AG09319 (cell line): ENCODE measurements around the gene MAMDC2.

Experiments used
- DNase-seq: peaks from one replicate; pipeline ENCODE4 v3.0.0-alpha.2; 2010; ENCODE audit warnings: low read depth; ENCODE audit errors: extremely low read depth
- CTCF ChIP-seq: IDR thresholded peaks from 2 replicates; pipeline ENCODE4 v1.5.1; 2011; ENCODE audit warnings: low read depth, mild to moderate bottlenecking, inconsistent platforms, low read length, moderate library complexity

MAMDC2 gene

GRCh38 chr9:70006306-70006705, 37.3 kb upstream of the MAMDC2 start:
- TF ChIP-seq CTCF = no peak
- no peak for DNase-seq

- TF ChIP-seq CTCF = no peak
- no peak for DNase-seq
Observed at GRCh38 chr9:70007831-70008230, 35.8 kb upstream of the MAMDC2 start.

GRCh38 chr9:70010015-70010414, 33.6 kb upstream of the MAMDC2 start:
- no peak for TF ChIP-seq CTCF

GRCh38 chr9:70011366-70011765, 32.3 kb upstream of the MAMDC2 start:
- TF ChIP-seq CTCF = no peak
- no peak for DNase-seq

More at GRCh38 chr9:70010015-70010414, 33.6 kb upstream of the MAMDC2 start:
- DNase-seq = no peak

GRCh38 chr9:70012569-70012968, 31.1 kb upstream of the MAMDC2 start:
- no peak for TF ChIP-seq CTCF
- no peak for DNase-seq

- no peak for TF ChIP-seq CTCF
- DNase-seq = peak; percentile 43
Observed at GRCh38 chr9:70013598-70014196, 30.0 kb upstream of the MAMDC2 start.

GRCh38 chr9:70015099-70015498, 28.5 kb upstream of the MAMDC2 start:
- no peak for DNase-seq
- no peak for TF ChIP-seq CTCF
